Aorta (tissue), 5 donors: ENCODE data around the gene LRRC27. TPM values are rescaled to one million over a fixed set of nuclear protein-coding genes. Genes with fewer than 3 reads are reported as not detected.
"Not testable (repeated sequence)": the region's sequence is repeated elsewhere in the genome, so short reads cannot be mapped to it uniquely, and the experiment has no call there.

Source experiments
- ATAC-seq: fragments of 200-7000 bp; cut with Tn5 transposase; one replicate; pipeline ENCODE4 v1.9.1; 2022; ENCODE audit warnings: moderate library complexity; ENCODE audit not compliant: low FRiP score
- DNase-seq, 2 donors: peaks; one replicate each; pipeline ENCODE4 v3.0.0-alpha.2; 2020
- H3K27ac ChIP-seq, 2 donors: one replicate each; pipeline ENCODE4 v1.5.1; 2013; ENCODE audit warnings: low read length in 2 of 2, mild to moderate bottlenecking in 2 of 2, moderate library complexity in 2 of 2, control low read depth in 1 of 2, inconsistent platforms in 1 of 2, low read depth in 1 of 2
- H3K27me3 ChIP-seq, 2 donors: one replicate each; pipeline ENCODE4 v1.6.1; 2013; ENCODE audit warnings: control low read depth in 1 of 2, low read length in 1 of 2, mild to moderate bottlenecking in 1 of 2, moderate library complexity in 1 of 2; ENCODE audit not compliant: insufficient read depth in 2 of 2, control insufficient read depth in 1 of 2
- H3K36me3 ChIP-seq, 2 donors: one replicate each; pipeline ENCODE4 v1.6.1; 2013; ENCODE audit warnings: control low read depth in 1 of 2, low read length in 1 of 2, mild to moderate bottlenecking in 1 of 2; ENCODE audit not compliant: insufficient read depth in 2 of 2, control insufficient read depth in 1 of 2
- H3K4me1 ChIP-seq, 2 donors: one replicate each; pipeline ENCODE4 v1.6.1; 2013; ENCODE audit warnings: low read length in 2 of 2, control low read depth in 1 of 2, mild to moderate bottlenecking in 1 of 2, moderate library complexity in 1 of 2; ENCODE audit not compliant: insufficient read depth in 2 of 2, control insufficient read depth in 1 of 2
- H3K4me3 ChIP-seq, 2 donors: one replicate each; pipeline ENCODE4 v1.5.1; 2013; ENCODE audit warnings: low read length in 2 of 2, control low read depth in 1 of 2, mild to moderate bottlenecking in 1 of 2
- H3K9me3 ChIP-seq: one replicate; pipeline ENCODE4 v1.6.1; 2013; ENCODE audit warnings: mild to moderate bottlenecking, low read length; ENCODE audit not compliant: control insufficient read depth
- WGBS, 2 donors: extraction: QIAGEN DNeasy Blood & Tissue Kit; methylation state at CpG; one replicate each; pipeline ENCODE4 v1.1.7; 2013; 5-methylcytosine and 5-hydroxymethylcytosine counted together
- intact Hi-C, 2 donors: fragments of 100-400 bp; cut with DNase I; formaldehyde crosslinking; loops; one replicate each; pipeline versions ENCODE4 v1.14.2 to v1.15.0; 2022
- polyA plus RNA-seq, 2 donors: library from polyadenylated mRNA; stranded (reverse); fragments of 200-250 nt; gene quantifications; one replicate each; pipeline ENCODE4 v1.2.3, GENCODE V29; 2013
- total RNA-seq, 2 donors: library from RNA; stranded (reverse); fragmentation: NEBNext Ultra II Directional; extraction: Animal tissue kit (Norgen Biotek cat#: 25700); gene quantifications; one replicate each; pipeline ENCODE4 v1.2.1, GENCODE V29; 2021
- donor health status: healthy with polysubstance abuse.
- donor health status: Bipolar disorder and iron deficiency.
- donor health status: DM: no; HTN: no; CAD: no.
- donor health status: DM: no; HTN: no; CAD: no.
- donor health status: DM: yes; HTN: yes; CAD: no.

LRRC27 gene
- total and polyA plus RNA-seq, 4 donors: 3.1 to 11.7 (median 6.8) TPM

DNA sequence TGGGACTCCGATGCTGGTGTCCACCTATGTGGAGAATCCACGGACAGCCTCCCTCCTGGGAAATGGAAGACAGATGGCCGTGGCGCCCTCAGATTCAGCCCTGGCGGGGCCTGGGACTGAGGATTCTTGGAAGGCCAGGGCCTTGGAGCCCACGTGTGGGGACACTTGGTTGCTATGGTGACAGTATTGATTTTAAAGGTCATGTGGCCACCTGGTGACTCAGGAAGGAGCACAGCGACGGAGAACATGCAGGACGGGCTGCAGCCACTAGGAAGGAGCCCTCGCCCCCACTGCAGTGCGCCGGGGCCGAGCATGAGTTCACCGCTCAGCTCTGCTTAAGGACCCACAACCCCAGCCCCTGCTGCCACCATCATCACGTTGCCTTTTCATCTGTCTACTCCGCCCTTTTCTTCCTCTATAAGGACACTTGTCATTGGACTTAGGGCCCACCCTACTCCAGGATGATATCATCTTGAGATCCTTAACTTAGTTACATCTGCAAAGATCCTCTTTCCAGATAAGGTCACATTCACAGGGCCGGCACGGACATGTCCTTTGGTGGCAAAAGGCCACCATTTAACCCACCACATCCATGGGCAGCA lies 20.6 kb upstream of the LRRC27 start:
- no peak overlapping the region for H3K4me3 ChIP-seq
- intact Hi-C loops: no loop called here
- DNase-seq: peak; percentile 23 to 69
- H3K9me3 ChIP-seq: no peaks in the 10 kb centered on the region
- no peak overlapping the region for H3K27ac ChIP-seq
- H3K27me3 ChIP-seq: no peaks in the 10 kb centered on the region
- no peaks in the 10 kb centered on the region for H3K4me1 ChIP-seq
- 82 to 84% methylated on average over 18 of the region's 18 CpGs for WGBS, 2 donors
- no peaks in the 10 kb centered on the region for H3K36me3 ChIP-seq
- no peak for ATAC-seq

DNA sequence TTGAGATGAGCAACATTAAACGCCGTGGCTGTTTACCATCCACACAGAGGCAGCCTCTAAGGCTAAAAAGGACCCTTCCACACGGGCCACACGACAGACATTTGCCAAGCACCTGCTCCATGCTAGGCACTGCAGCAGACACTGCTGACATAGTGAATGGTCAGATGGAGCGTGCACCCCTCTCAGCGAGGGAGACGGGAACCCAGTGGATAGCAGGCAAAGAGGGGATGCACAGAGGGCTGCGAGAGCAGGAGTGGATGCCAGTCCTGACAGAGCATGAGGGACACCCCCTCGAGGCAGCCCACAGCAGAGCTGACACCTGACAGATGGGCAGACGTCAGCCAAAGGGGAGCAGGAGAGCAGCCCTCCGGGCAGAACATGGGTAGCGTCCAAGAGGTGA lies 18.7 kb upstream of the LRRC27 start:
- Histone ChIP-seq H3K27me3 (no peaks in the 10 kb centered on the region), H3K4me3 (no peak overlapping the region), H3K27ac (no peak overlapping the region), H3K9me3 (no peaks in the 10 kb centered on the region), H3K4me1 (no peaks in the 10 kb centered on the region), H3K36me3 (no peaks in the 10 kb centered on the region)
- ATAC-seq: no peak
- WGBS, 2 donors: 92 to 93% methylated on average over 12 of the region's 12 CpGs
- intact Hi-C loops: no loop called here
- peak in 1 of 2 donors; percentile 57 for DNase-seq

GRCh38 chr10:132313865-132314264 lies 18.1 kb upstream of the LRRC27 start:
- intact Hi-C loops: no loop called here
- ATAC-seq: no peak
- H3K9me3 ChIP-seq: no peaks in the 10 kb centered on the region

DNA sequence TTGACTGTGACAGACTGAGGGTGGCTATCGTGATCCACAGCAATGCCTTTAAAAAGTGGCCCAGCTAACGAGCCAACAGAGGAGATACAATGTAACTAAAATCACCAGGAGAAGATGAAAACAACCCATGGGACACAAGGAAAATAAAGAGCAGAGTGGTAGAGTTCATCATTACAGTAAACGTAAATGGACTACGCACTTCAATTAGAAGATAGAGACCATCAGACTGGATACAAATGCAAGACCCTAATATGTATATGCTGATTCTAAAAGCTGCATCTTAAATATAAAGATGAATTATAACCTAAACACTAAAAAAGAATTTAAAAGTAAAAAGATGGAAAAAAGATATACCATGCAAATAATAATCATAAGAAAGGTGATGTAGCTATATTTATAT lies 17.7 kb upstream of the LRRC27 start:
- Histone ChIP-seq H3K4me3 (no peak overlapping the region), H3K36me3 (no peaks in the 10 kb centered on the region), H3K27me3 (no peaks in the 10 kb centered on the region), H3K4me1 (no peaks in the 10 kb centered on the region), H3K27ac (no peak overlapping the region), H3K9me3 (no peaks in the 10 kb centered on the region)
- ATAC-seq (no peak), DNase-seq (no peak)
- 97% methylated on average over 4 of the region's 4 CpGs for WGBS, 2 donors
- intact Hi-C loops: no loop called here

More at GRCh38 chr10:132313865-132314264, 18.1 kb upstream of the LRRC27 start:
- Histone ChIP-seq H3K27ac (no peak overlapping the region), H3K27me3 (no peaks in the 10 kb centered on the region), H3K4me3 (no peak overlapping the region), H3K4me1 (no peaks in the 10 kb centered on the region), H3K36me3 (no peaks in the 10 kb centered on the region)
- peak; percentile 10 to 18 for DNase-seq
- WGBS, 2 donors: 95 to 97% methylated on average over 6 of the region's 6 CpGs

- H3K4me3 ChIP-seq, H3K27me3 ChIP-seq, intact Hi-C loops, H3K36me3 ChIP-seq, ATAC-seq, H3K27ac ChIP-seq, H3K9me3 ChIP-seq, H3K4me1 ChIP-seq: not testable (repeated sequence)
- peak in 1 of 2 donors; percentile 2 for DNase-seq
- 95 to 96% methylated on average over 8 of the region's 8 CpGs for WGBS, 2 donors
Observed at GRCh38 chr10:132314881-132315280, 17.1 kb upstream of the LRRC27 start.

- 78 to 84% methylated on average over 5 of the region's 5 CpGs for WGBS, 2 donors
- H3K9me3 ChIP-seq: no peaks in the 10 kb centered on the region
- H3K36me3 ChIP-seq: no peaks in the 10 kb centered on the region
- no peaks in the 10 kb centered on the region for H3K27me3 ChIP-seq
- ATAC-seq: no peak
- intact Hi-C loops: no loop called here
- H3K4me3 ChIP-seq: no peak overlapping the region
- H3K27ac ChIP-seq: no peak overlapping the region
- peak in 1 of 2 donors; percentile 3 for DNase-seq
- no peaks in the 10 kb centered on the region for H3K4me1 ChIP-seq
Observed at GRCh38 chr10:132316133-132316532, 15.9 kb upstream of the LRRC27 start.

DNA sequence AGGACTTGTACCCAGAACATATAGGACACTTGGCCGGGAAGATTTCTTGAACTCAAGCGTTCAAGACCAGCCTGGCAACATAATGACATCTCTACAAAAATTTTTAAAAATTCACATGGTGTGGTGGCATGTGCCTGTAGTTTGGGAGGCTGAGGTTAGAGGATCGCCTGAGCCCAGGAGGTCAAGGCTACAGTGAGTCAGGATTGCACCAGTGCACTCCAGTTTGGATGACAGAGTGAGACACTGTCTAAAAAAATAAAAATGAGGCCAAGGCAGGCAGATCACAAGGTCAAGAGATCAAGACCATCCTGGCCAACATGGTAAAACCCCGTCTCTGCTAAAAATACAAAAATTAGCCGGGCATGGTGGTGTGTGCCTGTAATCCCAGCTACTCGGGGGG lies 14.5 kb upstream of the LRRC27 start:
- peak in 1 of 2 donors; percentile 2 for DNase-seq
- H3K27me3 ChIP-seq, H3K27ac ChIP-seq, H3K4me3 ChIP-seq, H3K9me3 ChIP-seq, intact Hi-C loops, H3K4me1 ChIP-seq, ATAC-seq, H3K36me3 ChIP-seq: not testable (repeated sequence)
- WGBS, 2 donors: 88 to 93% methylated on average over 6 of the region's 6 CpGs

DNA sequence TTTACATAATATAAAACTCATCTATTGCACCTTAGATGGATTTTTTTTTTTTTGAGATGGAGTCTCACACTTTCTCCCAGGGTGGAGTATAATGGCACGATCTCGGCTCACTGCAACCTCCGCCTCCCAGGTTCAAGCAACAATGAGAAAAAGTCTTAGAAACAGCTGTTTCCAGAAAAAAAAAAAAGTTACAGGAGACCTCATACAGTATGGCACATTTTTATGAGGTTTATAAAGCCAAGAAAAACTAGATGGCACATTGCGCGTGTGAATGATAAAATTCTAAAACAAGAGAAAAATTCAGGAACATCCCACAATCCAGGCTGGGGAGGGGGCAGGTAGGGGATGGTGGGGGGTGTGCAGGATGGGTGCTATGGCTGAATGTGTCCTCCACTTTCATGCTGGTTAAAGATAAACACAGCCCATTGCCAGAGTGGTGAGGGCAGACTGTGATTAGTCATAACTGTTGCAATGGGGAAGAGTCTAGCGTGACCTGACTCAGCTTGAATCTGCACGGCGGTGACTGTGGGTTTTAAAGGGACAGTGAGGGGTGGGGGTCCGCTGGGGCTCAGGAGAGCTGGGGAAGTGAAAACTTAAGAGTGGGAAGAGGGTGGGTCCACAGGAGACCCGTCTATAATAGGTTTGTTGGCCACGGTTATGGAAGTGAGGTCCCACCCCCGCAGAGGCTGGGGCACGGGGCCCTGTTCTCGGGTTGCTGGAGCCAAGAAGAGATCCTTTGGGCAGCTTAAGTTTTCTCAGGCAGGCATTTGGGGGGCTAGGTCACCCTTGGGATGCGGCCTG lies 11.9 kb upstream of the LRRC27 start:
- H3K36me3 ChIP-seq: no peaks in the 10 kb centered on the region
- no peak overlapping the region for H3K27ac ChIP-seq
- H3K9me3 ChIP-seq: no peaks in the 10 kb centered on the region
- WGBS, 2 donors: 20 to 30% methylated on average over 15 of the region's 15 CpGs
- no peaks in the 10 kb centered on the region for H3K27me3 ChIP-seq
- H3K4me1 ChIP-seq: no peaks in the 10 kb centered on the region
- DNase-seq (peak in 1 of 2 donors; percentile 79), ATAC-seq (peak; percentile 66)
- no peak overlapping the region for H3K4me3 ChIP-seq
- intact Hi-C loops: no loop called here
